RWPE2 (cell line): ENCODE results near the gene SGMS1.

Source experiments
- ATAC-seq: fragments of 200-7000 bp; cut with Tn5 transposase; 3 replicates; pipeline ENCODE4 v1.9.1; 2021; ENCODE audit warnings: low read depth
- DNase-seq: peaks from one replicate; pipeline ENCODE4 v3.0.0-alpha.2; 2020; ENCODE audit warnings: low spot score
- H3K27ac ChIP-seq: fragments of 450-650 bp; 2 replicates; pipeline ENCODE4 v1.5.1; 2017; ENCODE audit warnings: mild to moderate bottlenecking; ENCODE audit not compliant: poor library complexity, severe bottlenecking
- H3K27me3 ChIP-seq: fragments of 250-450 bp; sonication (Bioruptor Pico); 2 replicates; pipeline ENCODE4 v1.5.1; 2021; ENCODE audit warnings: mild to moderate bottlenecking, moderate library complexity; ENCODE audit not compliant: insufficient read depth, poor library complexity, severe bottlenecking
- H3K36me3 ChIP-seq: fragments of 250-450 bp; sonication (Bioruptor Pico); 2 replicates; pipeline ENCODE4 v1.5.1; 2020; ENCODE audit warnings: low read depth, mild to moderate bottlenecking, moderate library complexity
- H3K4me1 ChIP-seq: fragments of 250-450 bp; sonication (Bioruptor Pico); 2 replicates; pipeline ENCODE4 v1.5.1; 2021; ENCODE audit warnings: mild to moderate bottlenecking, moderate library complexity; ENCODE audit not compliant: insufficient read depth, poor library complexity, severe bottlenecking
- H3K4me3 ChIP-seq: fragments of 250-450 bp; sonication (Bioruptor Pico); 2 replicates; pipeline ENCODE4 v1.5.1; 2021; ENCODE audit warnings: mild to moderate bottlenecking, moderate library complexity; ENCODE audit not compliant: severe bottlenecking
- H3K9me3 ChIP-seq: fragments of 250-450 bp; sonication (Bioruptor Pico); 2 replicates; pipeline ENCODE4 v1.5.1; 2021; ENCODE audit warnings: mild to moderate bottlenecking, moderate library complexity; ENCODE audit not compliant: severe bottlenecking
- CTCF ChIP-seq: fragments of 450-650 bp; IDR thresholded peaks from one replicate; pipeline ENCODE4 v1.5.1; 2017; ENCODE audit warnings: mild to moderate bottlenecking, moderate library complexity; ENCODE audit not compliant: poor library complexity, severe bottlenecking

Gene SGMS1

GRCh38 chr10:50634479-50634878 lies 10.7 kb upstream of the SGMS1 start:
- no peaks in the 10 kb centered on the region for H3K36me3 ChIP-seq
- TF ChIP-seq CTCF, result no peak
- no peaks in the 10 kb centered on the region for H3K27me3 ChIP-seq
- no peak overlapping the region for H3K4me3 ChIP-seq
- no peaks in the 10 kb centered on the region for H3K9me3 ChIP-seq
- H3K4me1 ChIP-seq, result no peaks in the 10 kb centered on the region
- H3K27ac ChIP-seq, result no peak overlapping the region
- ATAC-seq (no peak), DNase-seq (no peak)

- no peak for TF ChIP-seq CTCF
- ATAC-seq (no peak), DNase-seq (no peak)
- H3K9me3 ChIP-seq, result no peaks in the 10 kb centered on the region
- H3K4me1 ChIP-seq, result peaks cover 1% of the 10 kb centered on the region
- H3K4me3 ChIP-seq, result no peak overlapping the region
- H3K27ac ChIP-seq, result no peak overlapping the region
- no peaks in the 10 kb centered on the region for H3K27me3 ChIP-seq
- H3K36me3 ChIP-seq, result no peaks in the 10 kb centered on the region
Measured at GRCh38 chr10:50631052-50631451, 7.3 kb upstream of the SGMS1 start.

GRCh38 chr10:50629495-50630122 lies 5.9 kb upstream of the SGMS1 start:
- H3K27ac ChIP-seq, result no peak overlapping the region
- no peaks in the 10 kb centered on the region for H3K9me3 ChIP-seq
- H3K4me1 ChIP-seq, result peaks cover 4% of the 10 kb centered on the region
- no peak overlapping the region for H3K4me3 ChIP-seq
- no peaks in the 10 kb centered on the region for H3K36me3 ChIP-seq
- DNase-seq (no peak), ATAC-seq (no peak)
- TF ChIP-seq CTCF, result no peak
- no peaks in the 10 kb centered on the region for H3K27me3 ChIP-seq

DNA sequence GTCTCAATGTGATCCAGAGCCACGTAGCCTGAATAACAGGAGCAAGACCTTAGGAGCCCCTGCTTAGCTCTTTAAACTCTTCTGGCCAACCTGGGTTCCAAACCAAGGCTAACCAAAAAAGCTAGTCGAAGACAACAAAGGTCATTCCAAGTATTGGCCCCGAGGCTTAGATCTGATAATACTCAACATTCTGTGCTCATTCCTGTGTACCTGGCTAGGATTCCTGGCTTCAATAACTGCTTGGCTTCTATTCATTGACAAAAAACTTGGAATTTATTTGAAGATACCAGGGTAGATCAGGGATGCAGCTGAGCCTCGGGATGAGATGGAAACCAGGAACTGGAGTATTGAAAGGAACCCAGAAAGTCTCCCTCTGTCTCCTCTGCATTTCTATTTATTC lies 4.1 kb upstream of the SGMS1 start:
- no peak overlapping the region for H3K27ac ChIP-seq
- H3K36me3 ChIP-seq, result no peaks in the 10 kb centered on the region
- no peaks in the 10 kb centered on the region for H3K9me3 ChIP-seq
- H3K27me3 ChIP-seq, result no peaks in the 10 kb centered on the region
- TF ChIP-seq CTCF, result no peak
- H3K4me3 ChIP-seq, result no peak overlapping the region
- DNase-seq, result no peak
- H3K4me1 ChIP-seq, result peaks cover 4% of the 10 kb centered on the region
- no peak for ATAC-seq

DNA sequence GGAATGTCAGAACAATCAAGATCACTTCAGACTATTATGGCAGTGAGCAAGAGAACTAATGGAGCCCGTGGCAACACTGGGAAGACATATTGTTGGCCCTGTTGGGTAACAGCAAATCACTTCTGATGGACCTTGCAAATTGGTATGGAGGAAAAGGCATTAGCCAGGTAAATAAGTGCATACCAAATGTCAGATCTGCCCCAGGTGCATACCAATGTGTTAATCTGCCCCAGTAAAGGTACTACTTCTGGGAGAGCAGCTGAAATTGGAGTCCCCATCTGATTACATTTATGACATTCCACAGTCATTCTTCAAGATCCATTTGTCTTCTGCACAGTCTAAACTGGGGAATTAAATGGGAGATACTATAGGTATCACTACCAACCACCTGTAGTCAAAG lies 3.7 kb upstream of the SGMS1 start:
- ATAC-seq (no peak), DNase-seq (no peak)
- no peaks in the 10 kb centered on the region for H3K9me3 ChIP-seq
- TF ChIP-seq CTCF, result no peak
- H3K27me3 ChIP-seq, result no peaks in the 10 kb centered on the region
- H3K4me3 ChIP-seq, result no peak overlapping the region
- peaks cover 4% of the 10 kb centered on the region for H3K4me1 ChIP-seq
- H3K36me3 ChIP-seq, result no peaks in the 10 kb centered on the region
- H3K27ac ChIP-seq, result no peak overlapping the region
